ENCODE results near the gene NLGN1. TPM values are rescaled to one million over a fixed set of nuclear protein-coding genes. Genes with fewer than 3 reads are reported as not detected.
A peak's percentile ranks its signal among the peaks of the same experiment; 100 is the strongest.

The NLGN1 gene
- total RNA-seq, 1 experiment from 2014 or later: 5.2 TPM

GRCh38 chr3:174287705-174288104 lies 890.2 kb downstream of the NLGN1 start:
- H4K91ac ChIP-seq (ENCODE audit: insufficient read length, low read depth, low read length): no peak overlapping the region
- TF ChIP-seq CTCF (conservative IDR thresholded peaks at IDR 0.05): no peak
- no peaks in the 10 kb centered on the region for H3K79me1 ChIP-seq (ENCODE audit: insufficient read depth, low read depth, low read length, poor library complexity, severe bottlenecking)
- Mint-ChIP-seq H3K9me3 (no peaks in the 10 kb centered on the region), H3K36me3 (ENCODE audit: insufficient read depth in 1 of 3, low read depth in 3 of 3) (no peaks in the 10 kb centered on the region), H3K4me3 (no peak overlapping the region), H3K27ac (peak overlapping the region in 1 of 3 experiments; percentile 29; a peak in 1 of 7 replicates), H3K4me1 (peaks cover 14 to 30% of the 10 kb centered on the region in 2 experiments), H3K27me3 (ENCODE audit: low read depth) (no peaks in the 10 kb centered on the region)
- H3K9me3 ChIP-seq (ENCODE audit: control insufficient read depth, low read depth, low read length): no peaks in the 10 kb centered on the region
- H3K23ac ChIP-seq (ENCODE audit: insufficient read length, low read depth, low read length): no peak overlapping the region
- no peaks in the 10 kb centered on the region for H3K23me2 ChIP-seq (ENCODE audit: insufficient read length, low read depth, low read length, poor library complexity, severe bottlenecking)
- no peak overlapping the region for H2BK120ac ChIP-seq (ENCODE audit: low read depth, low read length, poor library complexity, severe bottlenecking)
- H3K9ac ChIP-seq (ENCODE audit: extremely low read depth, insufficient read length, low read length): no peak overlapping the region
- H3K27me3 ChIP-seq (ENCODE audit: insufficient read depth, low read length): no peaks in the 10 kb centered on the region
- H2AK5ac ChIP-seq (ENCODE audit: insufficient read length, low read length): no peak overlapping the region
- H3T11ph ChIP-seq (ENCODE audit: low read length): no peak overlapping the region
- H3K4me1 ChIP-seq (ENCODE audit: insufficient read depth, low read length): peaks cover 2% of the 10 kb centered on the region; the same call in 1 of the 2 replicates
- H4K5ac ChIP-seq (ENCODE audit: insufficient read length, low read depth, low read length): no peak overlapping the region
- no peak overlapping the region for H3K27ac ChIP-seq (ENCODE audit: insufficient read length, low read depth, low read length)
- no peak for DNase-seq
- H3K4me2 ChIP-seq (ENCODE audit: insufficient read depth, insufficient read length, low read length): no peak overlapping the region
- no peak overlapping the region for H2BK15ac ChIP-seq (ENCODE audit: low read depth, low read length)
- H3K14ac ChIP-seq (ENCODE audit: insufficient read depth, low read length): no peak overlapping the region
- H2AFZ ChIP-seq (ENCODE audit: low read length): no peak overlapping the region
- H2BK12ac ChIP-seq (ENCODE audit: insufficient read length, low read depth, low read length): no peak overlapping the region
- H3K79me2 ChIP-seq (ENCODE audit: insufficient read depth, low read length): no peaks in the 10 kb centered on the region
- no peak overlapping the region for H4K8ac ChIP-seq (replicated peaks; ENCODE audit: insufficient read length, low read depth, low read length)
- no peak overlapping the region for H2BK5ac ChIP-seq (ENCODE audit: insufficient read length, low read length)
- no peak overlapping the region for H2BK20ac ChIP-seq (ENCODE audit: low read depth, low read length, poor library complexity, severe bottlenecking)
- H4K20me1 ChIP-seq (ENCODE audit: control insufficient read depth, insufficient read depth, insufficient read length): no peaks in the 10 kb centered on the region
- H3K18ac ChIP-seq (ENCODE audit: insufficient read length, low read depth, low read length): no peak overlapping the region
- WGBS (ENCODE audit: extremely low coverage, insufficient read length, low lambda C conversion rate): no CpG with 5 or more reads among the region's 1 CpG
- no peak overlapping the region for H3K56ac ChIP-seq (ENCODE audit: insufficient read length, low read depth, low read length)
- H3K4ac ChIP-seq (ENCODE audit: low read depth, low read length): no peak overlapping the region

Measured in H9 (cell line).